ENCODE results near the gene SPRED3. TPM values are rescaled to one million over a fixed set of nuclear protein-coding genes. Genes with fewer than 3 reads are reported as not detected.
"Not testable (repeated sequence)": the region's sequence is repeated elsewhere in the genome, so short reads cannot be mapped to it uniquely, and the experiment has no call there.

The SPRED3 gene
- total RNA-seq, 1 donor from 2014 or later = 1.4 TPM

DNA sequence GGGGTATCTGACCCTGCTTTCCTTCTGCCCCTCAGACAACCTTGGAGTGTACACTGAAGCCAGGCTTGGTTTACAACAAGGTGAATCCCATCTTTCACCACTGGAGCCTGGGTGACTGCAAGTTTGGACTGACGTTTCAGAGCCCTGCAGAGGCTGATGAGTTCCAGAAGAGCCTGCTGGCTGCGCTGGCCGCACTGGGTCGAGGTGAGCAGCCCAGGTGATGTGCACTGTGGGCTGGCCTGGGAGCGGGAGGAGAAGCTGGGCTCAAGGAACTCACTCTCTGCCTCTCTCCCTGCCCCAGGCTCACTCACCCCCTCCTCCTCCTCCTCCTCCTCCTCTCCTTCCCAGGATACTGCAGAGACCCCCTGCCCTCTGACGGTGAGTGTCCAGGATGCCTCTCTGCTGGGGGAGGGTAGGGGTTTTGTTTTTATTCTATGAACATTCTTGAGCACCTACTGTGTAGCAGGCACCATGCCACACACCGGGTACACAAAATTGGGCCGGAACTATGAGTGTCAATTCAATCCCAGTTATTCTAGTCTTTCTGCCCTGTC lies 3.5 kb downstream of the SPRED3 start:
- DNase-seq (ENCODE audit: low read depth) = no peak

DNA sequence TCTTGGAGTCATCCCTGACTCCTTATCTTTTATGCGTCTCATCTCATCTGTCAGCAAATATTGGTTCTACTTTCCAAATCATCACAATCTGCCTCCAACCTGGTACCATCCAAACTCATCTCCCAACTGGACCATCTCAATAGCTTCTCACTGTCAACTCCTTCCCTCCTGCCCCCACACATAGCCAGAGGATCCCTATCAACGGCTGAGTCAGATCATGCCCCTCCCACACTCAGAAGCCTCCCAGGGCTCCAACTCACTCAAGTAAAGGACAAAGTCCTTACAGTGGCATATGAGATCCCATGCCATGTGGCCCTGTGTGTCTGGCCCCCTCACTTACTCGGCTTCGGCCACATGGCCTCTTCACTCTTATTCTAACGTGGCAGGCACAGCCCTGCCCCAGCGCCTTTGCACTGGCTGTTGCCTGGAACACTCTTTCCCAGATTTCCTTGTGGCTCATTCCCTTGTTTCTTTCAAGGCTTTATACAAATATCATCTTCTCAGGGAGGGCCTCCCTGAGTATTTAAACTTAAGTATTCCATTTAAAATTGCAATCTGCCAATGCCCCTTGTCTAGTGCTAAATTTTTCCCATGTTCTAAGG lies 4.3 kb downstream of the SPRED3 start:
- DNase-seq (ENCODE audit: low read depth) = peak; percentile 48

DNA sequence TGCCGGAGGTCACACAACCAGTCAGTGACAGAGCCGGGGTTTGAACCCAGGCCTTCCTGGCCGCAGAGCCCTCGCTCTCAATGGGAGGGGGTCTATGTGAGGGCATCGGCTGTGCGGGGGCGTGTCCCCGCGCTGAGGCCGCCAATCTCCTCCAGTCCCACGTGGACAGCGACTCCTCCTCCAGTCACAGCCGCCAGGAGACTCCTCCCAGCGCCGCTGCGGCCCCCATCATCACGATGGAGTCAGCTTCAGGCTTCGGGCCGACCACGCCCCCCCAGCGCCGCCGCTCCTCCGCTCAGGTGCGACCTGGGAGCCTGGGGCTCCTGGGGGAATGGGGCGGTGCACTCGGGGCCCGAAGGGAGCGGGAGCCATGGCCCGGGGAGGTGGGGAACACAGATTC lies 6.0 kb downstream of the SPRED3 start:
- DNase-seq (ENCODE audit: low read depth) = no peak

DNA sequence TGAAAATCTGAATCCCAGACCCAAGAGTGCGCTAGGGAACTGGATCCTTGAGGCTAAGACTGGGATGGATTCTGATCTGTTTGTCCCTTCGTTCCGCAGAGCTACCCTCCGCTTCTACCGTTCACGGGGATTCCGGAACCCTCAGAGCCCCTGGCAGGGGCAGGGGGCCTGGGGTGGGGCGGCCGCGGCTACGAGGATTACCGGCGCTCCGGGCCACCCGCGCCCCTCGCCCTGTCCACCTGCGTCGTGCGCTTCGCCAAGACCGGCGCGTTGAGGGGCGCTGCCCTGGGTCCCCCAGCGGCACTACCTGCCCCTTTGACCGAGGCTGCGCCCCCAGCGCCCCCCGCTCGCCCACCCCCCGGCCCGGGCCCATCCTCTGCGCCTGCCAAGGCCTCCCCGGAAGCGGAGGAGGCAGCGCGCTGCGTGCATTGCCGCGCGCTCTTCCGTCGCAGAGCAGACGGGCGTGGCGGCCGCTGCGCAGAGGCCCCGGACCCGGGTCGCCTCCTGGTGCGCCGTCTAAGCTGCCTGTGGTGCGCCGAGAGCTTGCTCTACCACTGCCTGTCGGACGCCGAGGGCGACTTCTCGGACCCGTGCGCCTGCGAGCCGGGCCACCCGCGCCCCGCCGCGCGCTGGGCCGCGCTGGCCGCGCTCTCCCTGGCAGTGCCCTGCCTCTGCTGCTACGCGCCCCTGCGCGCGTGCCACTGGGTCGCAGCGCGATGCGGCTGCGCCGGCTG lies 7.1 kb downstream of the SPRED3 start:
- DNase-seq (ENCODE audit: low read depth) = no peak

DNA sequence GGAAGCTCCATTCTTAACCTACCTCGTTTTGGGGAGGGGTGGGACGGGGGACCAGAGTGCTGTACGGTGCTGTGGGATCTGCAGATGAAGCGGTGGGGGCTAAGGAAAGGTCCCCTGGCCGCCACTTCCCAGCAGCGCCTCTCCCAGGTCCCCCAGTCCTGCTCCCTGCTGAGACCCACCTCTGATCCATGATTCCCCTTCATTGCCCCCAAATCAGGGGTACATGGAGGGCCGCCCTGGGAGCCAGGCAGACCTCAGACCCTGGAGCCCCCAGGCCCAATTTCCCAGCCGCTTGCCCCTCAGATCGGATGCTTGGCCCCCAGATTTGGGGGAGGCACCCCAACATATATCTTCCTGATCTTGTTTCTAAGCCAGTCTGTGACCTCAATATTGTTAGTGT lies 10.6 kb downstream of the SPRED3 start:
- no peak for DNase-seq (ENCODE audit: low read depth)

DNA sequence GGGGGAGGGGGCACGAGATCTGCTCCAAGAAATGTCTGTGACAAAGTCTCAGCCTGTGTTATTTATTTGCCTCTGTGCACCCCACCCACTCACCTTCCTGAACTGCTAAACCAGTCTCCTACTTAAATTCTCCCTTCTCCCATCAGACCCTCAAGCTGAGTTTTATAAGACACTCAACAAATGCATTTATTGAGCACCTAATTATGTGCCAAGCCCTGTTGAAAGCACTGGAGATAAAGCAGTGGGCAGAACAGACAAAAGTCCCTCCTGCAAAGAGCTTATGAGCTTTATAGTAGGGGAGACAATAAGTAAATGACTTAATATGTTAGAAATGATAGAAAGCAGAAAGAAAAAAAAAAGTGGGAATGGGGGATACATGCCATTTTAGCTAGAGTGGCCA lies 11.0 kb downstream of the SPRED3 start:
- no peak for DNase-seq (ENCODE audit: low read depth)

DNA sequence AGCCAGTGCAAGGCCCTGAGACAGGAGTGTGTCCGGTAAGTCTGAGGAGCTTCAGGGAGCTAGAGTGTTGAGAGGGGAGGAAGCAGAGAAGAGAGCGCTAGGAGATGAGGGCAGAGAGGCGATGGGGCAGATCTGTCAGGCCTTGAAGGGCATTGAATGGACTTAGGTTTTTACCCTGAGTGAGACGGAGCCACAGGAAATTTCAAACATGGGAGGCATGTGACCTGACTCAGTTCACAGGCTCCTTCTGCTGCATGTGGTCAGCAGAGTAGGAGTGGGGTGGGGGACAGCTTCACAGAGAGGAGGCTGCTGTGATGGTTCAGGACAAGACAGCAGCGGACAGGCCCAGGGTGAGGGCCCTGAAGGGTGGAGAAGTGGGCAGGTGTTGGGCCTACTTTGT lies 11.9 kb downstream of the SPRED3 start:
- no peak for DNase-seq (ENCODE audit: low read depth)

DNA sequence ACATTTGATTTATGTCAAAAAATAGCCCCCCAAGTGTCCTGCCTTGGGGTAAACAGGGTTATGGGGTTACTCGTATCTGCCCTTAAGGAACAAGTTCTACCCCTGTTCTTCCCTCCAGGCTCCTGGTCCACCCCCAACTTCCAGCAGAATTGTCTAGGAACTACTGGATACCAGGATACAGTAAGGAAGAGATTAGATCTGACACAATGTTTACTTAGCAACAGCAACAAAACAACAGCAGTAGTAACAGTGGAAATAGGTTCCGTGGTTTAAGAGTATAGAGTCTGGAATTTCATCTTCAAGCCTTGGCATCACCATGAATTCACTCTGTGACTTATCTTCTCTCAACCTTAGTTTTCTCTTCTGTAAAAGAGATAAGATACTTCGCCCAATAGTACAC lies 12.7 kb downstream of the SPRED3 start:
- peak; percentile 57 for DNase-seq (ENCODE audit: low read depth)

DNA sequence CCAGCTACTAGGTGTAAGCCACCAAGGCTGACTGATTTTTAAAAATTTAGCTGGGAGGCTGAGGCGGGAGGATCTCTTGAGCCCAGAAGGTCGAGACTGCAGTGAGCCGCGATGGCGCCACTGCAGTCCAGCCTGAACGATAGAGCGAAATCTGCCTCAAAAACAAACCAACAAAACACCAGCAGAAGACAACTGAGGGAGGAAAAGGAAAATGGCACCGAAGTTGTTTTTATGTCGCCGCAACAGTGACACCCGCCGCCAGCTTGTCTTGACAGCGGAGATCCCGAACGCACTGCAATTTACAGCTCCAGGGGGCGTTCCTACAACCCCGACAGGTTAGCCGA lies 14.1 kb downstream of the SPRED3 start:
- DNase-seq (ENCODE audit: low read depth) = no peak

DNA sequence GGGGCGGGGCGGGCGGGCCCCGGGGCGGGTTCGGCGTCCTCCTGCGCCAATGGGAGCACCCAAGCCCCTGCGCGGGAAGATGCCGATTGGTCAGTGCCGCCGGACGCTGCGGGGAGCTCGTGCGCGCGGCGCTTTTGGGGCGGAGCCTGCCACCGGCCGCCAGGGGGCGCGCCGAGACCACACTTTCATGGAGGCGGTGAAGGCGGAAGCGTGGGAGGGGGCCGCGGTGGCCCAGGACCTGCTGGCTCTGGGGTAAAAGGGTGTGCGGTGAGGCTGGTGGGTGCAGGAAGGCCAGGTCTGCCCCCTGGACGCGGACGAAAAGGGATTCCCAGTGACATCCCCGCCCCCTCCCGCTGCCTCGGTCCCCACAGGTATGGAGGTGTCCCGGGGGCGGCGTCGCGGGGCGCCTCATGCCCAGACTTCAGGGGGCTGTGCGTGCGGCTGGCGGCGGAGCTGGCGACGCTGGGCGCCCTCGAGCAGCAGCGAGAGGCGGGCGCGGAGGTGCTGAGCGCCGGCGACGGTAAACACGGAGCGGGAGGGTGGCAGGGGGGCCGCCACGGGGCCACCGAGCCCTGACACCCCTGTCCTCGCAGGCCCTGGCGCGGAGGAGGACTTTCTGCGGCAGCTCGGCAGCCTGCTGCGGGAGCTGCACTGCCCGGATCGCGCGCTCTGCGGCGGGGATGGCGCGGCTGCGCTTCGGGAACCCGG lies 14.6 kb downstream of the SPRED3 start, which contains the start of gene FAM98C:
Gene FAM98C (plus strand): TSS at position 127 of the 708 bp plus-strand sequence. CDS start 61 bp downstream, at position 188.
- DNase-seq (ENCODE audit: low read depth) = peak; percentile 84

DNA sequence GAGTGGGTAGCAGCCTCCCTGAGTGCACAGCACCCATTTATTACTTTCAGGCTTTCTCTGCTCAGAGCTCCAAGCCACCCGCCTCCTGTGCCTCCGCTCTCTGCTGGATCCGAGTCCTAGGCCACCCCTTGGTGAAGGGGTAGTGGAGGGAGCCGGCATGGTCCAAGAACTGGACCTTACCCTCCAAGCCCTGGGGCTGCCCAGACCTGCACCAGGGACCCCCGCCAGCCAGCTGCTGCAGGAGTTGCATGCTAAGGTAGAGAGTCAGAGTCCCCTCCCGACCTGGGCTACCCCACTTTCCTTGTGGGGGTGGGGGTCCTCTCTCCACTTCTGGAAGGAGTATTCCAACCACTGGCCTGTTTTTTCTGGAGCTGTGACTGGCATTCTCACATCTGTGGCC lies 16.4 kb downstream of the SPRED3 start:
- DNase-seq (ENCODE audit: low read depth) = no peak

DNA sequence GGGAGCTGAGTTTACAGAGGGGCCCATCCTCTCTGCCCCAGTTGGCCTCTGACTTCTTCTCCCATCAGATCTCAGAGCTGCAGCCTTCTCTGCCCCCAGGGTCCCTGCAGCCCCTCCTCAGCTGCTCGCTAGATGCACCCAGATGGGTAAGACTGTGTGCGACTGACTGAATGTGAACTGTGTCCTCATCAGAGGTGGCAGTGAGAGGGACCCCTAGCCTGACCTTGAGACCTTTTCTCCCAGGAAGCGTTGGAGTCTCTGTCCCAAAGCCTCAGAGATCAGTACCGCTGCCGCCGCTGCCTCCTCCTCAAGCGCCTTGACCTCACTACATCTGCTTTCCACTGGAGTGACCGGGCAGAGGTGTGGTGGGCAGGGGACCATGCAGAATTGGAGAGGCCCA lies 16.8 kb downstream of the SPRED3 start:
- no peak for DNase-seq (ENCODE audit: low read depth)

DNA sequence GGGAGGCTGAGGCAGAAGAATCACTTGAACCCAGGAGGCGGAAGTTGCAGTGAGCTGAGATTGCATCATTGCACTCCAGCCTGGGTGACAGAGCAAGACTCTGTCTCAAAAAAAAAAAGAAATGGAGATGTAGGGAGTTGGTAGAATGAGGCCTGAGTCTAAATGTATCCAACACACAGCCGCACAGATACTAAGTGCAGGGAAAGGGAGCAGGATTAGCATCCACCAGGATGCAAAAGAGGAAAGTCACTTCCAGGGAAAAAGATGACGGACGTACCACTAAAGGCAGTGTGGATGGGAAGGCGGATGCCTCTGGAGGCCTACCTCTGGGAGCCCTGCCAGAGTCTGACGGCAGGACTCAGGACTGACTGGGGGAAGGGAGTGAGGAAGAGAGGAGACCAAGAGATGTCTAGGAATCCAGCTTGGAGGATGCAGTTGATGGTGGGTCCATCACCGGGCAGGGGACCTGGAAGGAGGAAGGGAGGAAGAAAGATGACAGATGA lies 21.2 kb downstream of the SPRED3 start:
- no peak for DNase-seq (ENCODE audit: low read depth)

DNA sequence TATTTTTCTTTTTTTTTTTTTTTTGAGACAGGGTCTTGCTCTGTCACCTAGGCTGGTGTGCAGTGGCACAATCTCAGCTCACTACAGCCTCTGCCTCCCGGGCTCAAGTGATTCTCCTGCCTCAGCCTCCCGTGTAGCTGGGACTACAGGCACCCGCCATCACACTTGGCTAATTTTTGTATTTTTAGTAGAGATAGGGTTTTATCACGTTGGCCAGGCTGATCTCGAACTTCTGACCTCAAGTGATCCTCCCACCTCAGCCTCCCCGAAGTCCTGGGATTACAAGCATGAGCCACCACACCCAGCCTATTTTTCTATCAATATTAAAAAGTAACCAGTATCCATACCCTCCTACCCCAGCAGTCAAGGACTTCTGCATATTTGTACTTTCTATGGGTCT lies 21.9 kb downstream of the SPRED3 start:
- DNase-seq (ENCODE audit: low read depth) = not testable (repeated sequence)

DNA sequence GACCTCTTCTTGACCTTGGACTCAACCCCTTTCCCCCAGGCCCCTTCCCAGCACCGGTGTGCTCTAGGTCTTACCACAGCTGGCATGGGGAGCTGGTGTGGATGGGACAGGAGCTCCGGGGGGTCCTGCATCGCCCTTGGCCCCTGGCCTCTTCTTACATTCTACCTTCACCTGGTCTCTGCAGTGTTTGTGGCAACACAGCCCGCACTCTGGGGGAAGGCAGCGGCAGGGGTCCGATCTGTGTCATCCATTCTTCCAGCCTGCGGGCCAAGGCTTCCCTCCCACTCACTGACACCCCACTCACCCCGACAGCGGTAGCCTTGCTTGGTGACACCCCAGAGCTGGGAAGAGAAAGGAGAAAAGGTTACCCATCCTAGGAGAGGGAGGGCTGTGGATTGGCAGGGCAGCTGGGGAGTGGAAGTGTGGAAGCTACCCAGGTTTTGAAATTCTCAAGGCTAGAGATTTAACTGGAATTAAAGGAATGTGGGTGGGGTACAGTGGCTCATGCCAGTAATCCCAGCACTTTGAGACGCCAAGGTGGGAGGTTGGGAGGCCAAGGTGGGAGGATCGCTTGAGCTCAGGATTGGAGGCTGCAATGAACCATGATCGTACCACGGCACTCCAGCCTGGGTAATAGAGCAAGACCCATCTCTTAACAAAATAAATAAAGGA lies 22.7 kb downstream of the SPRED3 start:
- DNase-seq (ENCODE audit: low read depth) = no peak

DNA sequence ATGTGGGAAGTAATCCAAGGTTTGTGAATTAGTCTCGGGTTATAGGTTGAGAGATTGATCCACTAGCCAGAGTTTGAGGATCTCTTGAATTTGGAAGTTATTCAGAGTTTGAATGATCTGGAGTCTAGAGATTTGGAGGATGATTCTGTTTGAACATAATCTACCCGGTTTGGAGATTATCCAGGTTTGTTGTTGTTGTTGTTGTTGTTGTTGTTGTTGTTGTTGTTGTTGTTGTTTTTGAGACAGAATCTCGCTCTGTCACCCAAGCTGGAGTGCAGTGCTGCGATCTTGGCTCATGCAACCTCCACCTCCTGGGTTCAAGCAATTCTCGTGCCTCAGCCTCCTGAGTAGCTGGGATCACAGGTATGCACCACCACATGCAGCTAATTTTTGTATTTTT lies 23.4 kb downstream of the SPRED3 start:
- not testable (repeated sequence) for DNase-seq (ENCODE audit: low read depth)

DNA sequence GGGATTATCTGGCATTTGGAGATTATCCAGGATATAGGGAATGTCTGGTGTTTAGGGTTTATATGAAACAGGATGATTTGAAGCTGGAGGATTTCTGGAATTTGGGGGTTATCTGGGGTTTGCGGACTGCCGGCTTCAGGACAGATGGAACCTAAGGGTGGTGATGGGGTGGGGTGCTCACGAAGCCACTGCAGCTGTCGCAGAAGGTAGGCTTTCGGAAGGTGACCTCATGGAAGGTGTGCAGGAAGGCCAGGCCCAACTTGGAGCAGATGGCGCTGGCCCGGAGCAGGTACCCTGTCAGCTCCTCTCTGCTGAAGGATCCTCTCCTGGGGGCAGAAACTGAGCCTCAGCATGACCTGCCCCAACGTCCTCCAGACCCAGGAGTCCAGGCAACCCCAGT lies 24.0 kb downstream of the SPRED3 start:
- no peak for DNase-seq (ENCODE audit: low read depth)

DNA sequence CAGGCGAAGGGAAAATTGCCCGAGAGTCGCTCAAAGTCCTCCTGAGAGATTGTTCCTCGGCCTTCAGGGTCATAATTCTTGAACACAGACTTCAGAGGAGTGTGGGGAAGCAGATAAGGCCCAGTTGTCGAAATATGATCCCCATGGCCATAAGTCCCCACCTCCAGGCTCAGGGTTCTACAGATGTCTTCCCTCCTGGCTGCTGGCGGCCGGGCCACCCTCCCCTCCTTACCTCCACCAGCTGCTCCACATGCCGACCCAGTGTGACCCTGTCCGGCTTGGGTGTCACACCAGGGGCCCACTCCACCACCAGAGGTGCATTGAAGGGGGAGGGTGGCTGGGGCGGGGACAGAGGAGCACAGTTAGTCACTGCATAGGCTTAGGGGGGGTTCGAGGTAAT lies 24.5 kb downstream of the SPRED3 start:
- DNase-seq (ENCODE audit: low read depth) = no peak

DNA sequence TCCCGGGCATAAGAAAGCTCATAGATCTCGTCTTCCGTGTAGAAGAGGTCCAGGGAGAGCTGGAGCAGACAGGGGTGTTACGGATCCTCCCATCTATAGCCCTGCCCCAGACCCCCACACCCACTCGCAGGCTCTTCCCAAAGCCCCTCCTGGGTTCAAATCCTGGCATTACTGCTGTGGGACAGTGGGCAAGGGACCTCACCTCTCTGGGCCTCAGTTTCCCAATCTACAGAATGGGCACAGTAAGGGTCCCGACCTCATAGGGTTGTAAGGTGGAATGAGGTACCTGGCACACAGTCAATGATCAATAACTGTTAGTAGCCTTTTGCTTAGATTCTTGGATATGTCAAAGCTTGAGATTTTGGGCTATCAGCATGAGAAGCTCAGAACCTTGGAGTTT lies 24.9 kb downstream of the SPRED3 start:
- DNase-seq (ENCODE audit: low read depth) = no peak

DNA sequence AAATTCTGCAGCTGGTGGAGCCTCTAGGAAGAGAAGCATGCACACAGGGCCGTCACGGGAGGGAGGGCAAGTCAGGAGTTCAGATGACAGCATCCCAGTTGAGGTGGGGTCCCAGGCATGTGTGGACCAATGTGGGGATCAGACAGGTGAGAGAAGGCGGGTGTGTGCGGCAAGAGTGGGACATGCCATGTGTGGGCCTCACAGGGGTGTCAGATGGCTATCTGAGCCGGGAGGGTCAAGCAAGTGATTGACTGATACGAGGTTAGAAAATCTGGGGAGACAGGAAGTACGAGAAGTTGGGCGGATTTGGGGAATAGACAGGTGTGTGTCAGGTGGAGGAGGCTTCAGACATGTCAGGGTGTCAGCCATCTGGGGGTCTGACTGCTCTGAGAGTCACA lies 28.6 kb downstream of the SPRED3 start:
- no peak for DNase-seq (ENCODE audit: low read depth)

DNA sequence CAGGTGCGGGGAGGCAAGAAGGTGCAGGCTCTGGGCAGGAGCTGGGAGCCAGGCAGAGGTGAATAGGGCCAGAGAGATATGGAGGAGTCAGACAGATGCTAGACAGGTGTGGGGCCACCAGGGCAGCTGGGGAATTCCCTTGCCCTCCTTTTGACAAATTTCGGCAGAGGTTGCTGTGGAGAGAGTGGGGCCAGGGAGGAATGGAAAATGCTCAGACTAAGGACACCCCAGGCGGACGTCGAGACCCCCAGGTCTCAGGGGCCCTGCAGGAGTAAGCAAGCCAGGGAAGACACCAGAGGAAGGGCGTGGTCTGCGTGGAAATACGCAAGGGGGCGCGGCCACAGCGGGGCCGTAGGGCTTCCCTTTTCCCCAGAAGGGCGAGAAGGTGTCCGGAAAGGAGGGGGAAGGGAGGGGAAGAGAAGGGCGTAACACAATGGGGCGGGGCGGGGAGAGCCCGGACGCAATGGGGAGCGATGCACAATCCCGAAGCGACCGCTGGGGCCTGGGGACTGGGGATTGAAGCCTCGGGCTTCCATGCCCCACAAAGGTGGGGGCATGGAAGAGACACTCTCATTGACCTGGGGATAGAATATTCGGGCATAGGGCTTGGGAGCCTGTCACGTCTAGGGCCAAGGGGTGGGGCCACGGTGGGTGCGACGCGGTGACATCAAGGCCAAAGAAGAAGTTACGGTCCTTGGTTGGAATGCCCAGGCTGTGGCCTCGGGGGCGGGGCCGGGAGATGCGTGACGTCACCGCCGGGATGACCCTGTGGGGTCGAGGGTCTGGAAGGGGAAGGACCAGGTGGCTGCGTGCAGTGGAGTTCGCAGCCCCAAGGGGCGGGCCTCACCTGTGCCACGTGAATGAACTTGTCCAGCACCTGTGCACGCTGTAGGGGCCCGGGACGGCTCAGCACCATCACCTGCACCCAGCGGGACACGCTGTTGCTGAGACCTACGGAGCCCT lies 29.3 kb downstream of the SPRED3 start:
- no peak for DNase-seq (ENCODE audit: low read depth)
